ENCODE data around the gene IL5. TPM values are rescaled to one million over a fixed set of nuclear protein-coding genes. Genes with fewer than 3 reads are reported as not detected.

Gene IL5
- total RNA-seq, 4 donors from 2014 or later: not detected

DNA sequence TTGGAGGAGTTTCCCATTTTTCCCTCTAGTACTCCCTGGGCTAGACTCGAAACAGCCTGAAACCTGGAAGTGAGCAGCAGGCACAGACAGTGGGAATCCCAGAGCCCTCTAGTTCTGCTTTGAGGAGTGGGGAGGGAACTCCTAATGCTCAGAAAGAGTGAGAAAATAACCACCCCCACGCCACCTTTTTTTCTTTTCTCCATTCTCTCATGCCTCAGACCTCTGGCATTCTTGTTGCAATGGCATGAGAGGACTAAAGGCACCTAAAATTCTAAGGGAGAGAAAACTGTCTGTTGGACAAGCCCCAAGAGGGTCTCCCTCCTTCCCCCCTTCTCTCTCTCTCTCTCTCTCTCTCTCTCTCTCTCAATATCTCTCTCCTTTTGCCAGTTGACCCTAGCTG is 37.7 kb downstream of the IL5 start:
- H3K4me3 ChIP-seq: no peak overlapping the region
- peaks cover 5 to 38% (median 10%) of the 10 kb centered on the region in 3 donors for H3K4me1 ChIP-seq
- peak overlapping the region; percentile 16 to 77 (median 28) for H3K27ac ChIP-seq
- no peaks in the 10 kb centered on the region for H3K36me3 ChIP-seq
- no peaks in the 10 kb centered on the region for H3K9me3 ChIP-seq
- H3K27me3 ChIP-seq: no peaks in the 10 kb centered on the region
- DNase-seq: no peak
- no peak for TF ChIP-seq POLR2A (IDR thresholded peaks at IDR 0.05)
- TF ChIP-seq, protein P1, sequence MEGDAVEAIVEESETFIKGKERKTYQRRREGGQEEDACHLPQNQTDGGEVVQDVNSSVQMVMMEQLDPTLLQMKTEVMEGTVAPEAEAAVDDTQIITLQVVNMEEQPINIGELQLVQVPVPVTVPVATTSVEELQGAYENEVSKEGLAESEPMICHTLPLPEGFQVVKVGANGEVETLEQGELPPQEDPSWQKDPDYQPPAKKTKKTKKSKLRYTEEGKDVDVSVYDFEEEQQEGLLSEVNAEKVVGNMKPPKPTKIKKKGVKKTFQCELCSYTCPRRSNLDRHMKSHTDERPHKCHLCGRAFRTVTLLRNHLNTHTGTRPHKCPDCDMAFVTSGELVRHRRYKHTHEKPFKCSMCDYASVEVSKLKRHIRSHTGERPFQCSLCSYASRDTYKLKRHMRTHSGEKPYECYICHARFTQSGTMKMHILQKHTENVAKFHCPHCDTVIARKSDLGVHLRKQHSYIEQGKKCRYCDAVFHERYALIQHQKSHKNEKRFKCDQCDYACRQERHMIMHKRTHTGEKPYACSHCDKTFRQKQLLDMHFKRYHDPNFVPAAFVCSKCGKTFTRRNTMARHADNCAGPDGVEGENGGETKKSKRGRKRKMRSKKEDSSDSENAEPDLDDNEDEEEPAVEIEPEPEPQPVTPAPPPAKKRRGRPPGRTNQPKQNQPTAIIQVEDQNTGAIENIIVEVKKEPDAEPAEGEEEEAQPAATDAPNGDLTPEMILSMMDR (IDR thresholded peaks at IDR 0.05): no peak
- intact Hi-C loops (cut with DNase I): no loop called here
- 60 to 69% methylated on average over 2 of the region's 2 CpGs for WGBS, 2 donors

DNA sequence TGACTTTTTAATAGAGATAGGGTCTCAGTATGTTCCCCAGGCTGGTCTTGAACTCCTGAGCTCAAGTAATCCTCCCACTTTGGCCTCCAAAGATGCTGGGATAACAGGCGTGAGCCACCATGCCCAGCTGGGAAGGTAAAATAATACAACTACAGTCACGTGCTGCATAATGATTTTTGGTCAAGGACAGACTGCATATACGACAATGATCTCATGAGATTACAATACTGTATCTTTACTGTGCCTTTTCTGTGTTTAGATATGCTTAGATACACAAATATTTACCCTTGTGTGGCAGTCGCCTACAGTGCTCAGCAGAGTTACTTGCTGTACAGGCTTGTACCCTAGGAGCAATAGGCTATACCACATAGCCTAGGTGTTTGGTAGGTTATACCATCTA is 38.6 kb downstream of the IL5 start:
- H3K27me3 ChIP-seq: no peaks in the 10 kb centered on the region
- intact Hi-C loops (cut with DNase I): no loop called here
- no peaks in the 10 kb centered on the region for H3K36me3 ChIP-seq
- TF ChIP-seq POLR2A (IDR thresholded peaks at IDR 0.05): no peak
- TF ChIP-seq, protein P1 (IDR thresholded peaks at IDR 0.05): no peak
- H3K4me1 ChIP-seq: peaks cover 6 to 45% (median 10%) of the 10 kb centered on the region in 3 donors
- WGBS, 2 donors: 76 to 82% methylated on average over 4 of the region's 4 CpGs
- H3K27ac ChIP-seq: peak overlapping the region in 1 of 4 donors; percentile 77
- H3K9me3 ChIP-seq: no peaks in the 10 kb centered on the region
- H3K4me3 ChIP-seq: no peak overlapping the region
- no peak for DNase-seq

DNA sequence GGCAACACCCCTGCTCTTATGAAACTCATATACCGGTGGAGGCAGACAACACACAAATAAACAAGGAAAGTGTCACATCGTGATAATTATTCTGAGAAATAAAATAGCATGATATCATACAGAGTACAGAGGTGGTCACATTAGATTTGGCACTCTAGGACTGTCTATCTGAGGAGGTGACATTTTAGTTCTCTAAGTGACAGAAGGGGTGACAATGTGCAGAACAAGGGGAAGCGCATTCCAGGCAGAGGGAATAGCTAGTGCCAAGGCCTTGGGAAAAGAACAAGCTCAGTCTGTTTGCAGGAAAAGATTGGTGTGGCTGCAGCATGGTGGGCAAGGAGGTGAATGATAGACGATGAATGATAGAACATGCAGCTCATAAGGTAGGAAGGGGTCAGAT is 40.1 kb downstream of the IL5 start:
- intact Hi-C loops (cut with DNase I): loop anchor here (2.0 kb wide), 1 partner anchor 118 kb away; no protein-coding TSS in a partner anchor
- no peak for DNase-seq
- no peak for TF ChIP-seq POLR2A (IDR thresholded peaks at IDR 0.05)
- TF ChIP-seq, protein P1 (IDR thresholded peaks at IDR 0.05): no peak
- Histone ChIP-seq H3K9me3 (no peaks in the 10 kb centered on the region), H3K27ac (peak overlapping the region in 1 of 4 donors; percentile 13), H3K4me3 (no peak overlapping the region), H3K36me3 (no peaks in the 10 kb centered on the region), H3K4me1 (peaks cover 6 to 48% (median 10%) of the 10 kb centered on the region in 3 donors), H3K27me3 (no peaks in the 10 kb centered on the region)
- WGBS, 2 donors: 82 to 86% methylated on average over 3 to 4 of the region's 4 CpGs

DNA sequence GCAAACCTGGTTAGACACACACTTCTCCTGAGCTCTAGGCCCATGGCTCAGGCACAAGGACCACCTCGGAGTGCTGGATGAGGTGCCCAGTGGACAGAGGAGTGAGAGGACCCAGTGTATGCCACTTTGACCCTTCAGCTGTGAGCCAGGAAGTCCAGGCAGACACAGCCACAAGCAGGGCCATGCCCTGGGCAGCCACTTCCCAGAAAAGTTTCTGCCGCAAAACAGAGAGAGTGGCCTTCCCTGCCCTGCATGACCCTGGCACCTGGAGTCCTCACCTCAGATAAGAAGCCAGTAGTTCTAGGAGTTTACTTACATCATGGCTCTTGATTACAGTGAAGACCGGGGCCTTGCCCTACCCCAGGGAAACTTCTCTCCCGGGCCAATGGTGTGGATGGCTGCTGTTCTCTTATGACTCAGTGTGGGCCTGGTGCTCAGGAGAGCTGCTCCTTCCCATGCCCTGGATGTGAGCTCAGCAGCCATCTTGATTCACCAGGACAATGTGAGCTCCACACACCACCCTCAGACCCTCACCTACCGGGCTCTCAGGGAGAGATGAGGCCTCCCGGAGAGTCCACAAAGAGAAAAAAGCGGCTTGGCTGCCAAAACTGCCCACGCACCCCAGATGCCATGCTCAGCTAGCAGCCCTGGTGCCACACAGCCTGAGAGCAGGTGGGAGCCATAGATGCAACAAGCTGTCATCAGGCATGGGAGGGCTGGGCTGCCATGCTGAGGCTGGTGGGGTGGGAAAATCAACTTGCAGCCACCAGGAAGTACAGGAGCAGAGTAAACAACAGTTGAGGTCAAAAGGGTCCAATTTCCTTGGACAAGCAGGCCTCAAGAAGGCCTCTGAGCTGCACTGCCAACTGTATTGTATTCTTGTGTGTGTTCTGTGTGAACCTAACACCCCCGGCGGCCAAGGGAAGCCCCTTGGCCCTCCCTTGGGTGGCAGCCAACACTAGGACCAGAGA is 41.1 kb downstream of the IL5 start:
- 67 to 74% methylated on average over 7 of the region's 10 CpGs for WGBS, 2 donors

More for the DNA sequence above, 41.1 kb downstream of the IL5 start:
- no peak for DNase-seq
- Histone ChIP-seq H3K4me3 (no peak overlapping the region), H3K27ac (peak overlapping the region in 2 of 4 donors; percentile 13 to 30), H3K9me3 (no peaks in the 10 kb centered on the region), H3K27me3 (no peaks in the 10 kb centered on the region), H3K4me1 (peaks cover 14 to 58% (median 19%) of the 10 kb centered on the region in 3 donors), H3K36me3 (no peaks in the 10 kb centered on the region)
- TF ChIP-seq, protein P1 (IDR thresholded peaks at IDR 0.05): no peak
- no peak for TF ChIP-seq POLR2A (IDR thresholded peaks at IDR 0.05)
- intact Hi-C loops (cut with DNase I): loop anchor here (2.0 kb wide), 1 partner anchor 117 kb away; no protein-coding TSS in a partner anchor
